GM12873 (cell line): Measurements from ENCODE around the gene NOTCH1.

Experiments used
- CTCF ChIP-seq: IDR thresholded peaks from 2 replicates; pipeline ENCODE4 v1.5.1; 2012; ENCODE audit warnings: low read depth, mild to moderate bottlenecking, moderate library complexity, low read length, control low read depth; ENCODE audit not compliant: insufficient read depth; ENCODE audit errors: missing control alignments

NOTCH1 gene

GRCh38 chr9:136511670-136512592, 33.9 kb downstream of the NOTCH1 start:
- no peak for TF ChIP-seq CTCF

- TF ChIP-seq CTCF, result no peak
Measured at GRCh38 chr9:136511144-136511669, 34.6 kb downstream of the NOTCH1 start.

GRCh38 chr9:136510561-136510960, 35.3 kb downstream of the NOTCH1 start:
- no peak for TF ChIP-seq CTCF

GRCh38 chr9:136509549-136509948, 36.3 kb downstream of the NOTCH1 start:
- no peak for TF ChIP-seq CTCF

- TF ChIP-seq CTCF, result no peak
Measured at GRCh38 chr9:136508729-136509500, 36.9 kb downstream of the NOTCH1 start.

GRCh38 chr9:136507992-136508375, 37.9 kb downstream of the NOTCH1 start:
- TF ChIP-seq CTCF, result no peak
